ENCODE measurements around the gene SEMA4B. TPM values are rescaled to one million over a fixed set of nuclear protein-coding genes. Genes with fewer than 3 reads are reported as not detected.

Gene SEMA4B
- total and polyA plus RNA-seq, 2 of the 8 experiments (the other 6 are each of a cell fraction or from before 2014, with no cell fraction given): 42.7 to 43.0 TPM

DNA sequence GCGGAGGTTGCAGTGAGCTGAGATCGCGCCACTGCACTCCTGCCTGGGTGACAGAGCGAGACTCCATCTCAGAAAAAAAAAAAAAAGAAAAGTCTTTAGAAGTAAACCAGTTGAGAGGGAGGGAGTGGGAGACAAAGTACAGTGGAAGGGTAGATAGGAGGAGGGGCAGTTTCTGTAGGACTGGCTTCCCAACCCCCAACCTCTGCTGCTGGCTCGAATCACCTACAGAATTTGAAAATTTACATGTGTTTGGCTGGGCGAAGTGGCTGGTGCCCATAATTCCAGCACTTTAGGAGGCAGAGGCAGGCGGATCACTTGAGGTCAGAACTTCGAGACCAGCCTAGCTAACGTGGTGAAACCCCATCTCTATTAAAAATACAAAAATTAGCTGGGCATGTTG lies 24.1 kb upstream of the SEMA4B start (continued):
- TF ChIP-seq, protein P1, sequence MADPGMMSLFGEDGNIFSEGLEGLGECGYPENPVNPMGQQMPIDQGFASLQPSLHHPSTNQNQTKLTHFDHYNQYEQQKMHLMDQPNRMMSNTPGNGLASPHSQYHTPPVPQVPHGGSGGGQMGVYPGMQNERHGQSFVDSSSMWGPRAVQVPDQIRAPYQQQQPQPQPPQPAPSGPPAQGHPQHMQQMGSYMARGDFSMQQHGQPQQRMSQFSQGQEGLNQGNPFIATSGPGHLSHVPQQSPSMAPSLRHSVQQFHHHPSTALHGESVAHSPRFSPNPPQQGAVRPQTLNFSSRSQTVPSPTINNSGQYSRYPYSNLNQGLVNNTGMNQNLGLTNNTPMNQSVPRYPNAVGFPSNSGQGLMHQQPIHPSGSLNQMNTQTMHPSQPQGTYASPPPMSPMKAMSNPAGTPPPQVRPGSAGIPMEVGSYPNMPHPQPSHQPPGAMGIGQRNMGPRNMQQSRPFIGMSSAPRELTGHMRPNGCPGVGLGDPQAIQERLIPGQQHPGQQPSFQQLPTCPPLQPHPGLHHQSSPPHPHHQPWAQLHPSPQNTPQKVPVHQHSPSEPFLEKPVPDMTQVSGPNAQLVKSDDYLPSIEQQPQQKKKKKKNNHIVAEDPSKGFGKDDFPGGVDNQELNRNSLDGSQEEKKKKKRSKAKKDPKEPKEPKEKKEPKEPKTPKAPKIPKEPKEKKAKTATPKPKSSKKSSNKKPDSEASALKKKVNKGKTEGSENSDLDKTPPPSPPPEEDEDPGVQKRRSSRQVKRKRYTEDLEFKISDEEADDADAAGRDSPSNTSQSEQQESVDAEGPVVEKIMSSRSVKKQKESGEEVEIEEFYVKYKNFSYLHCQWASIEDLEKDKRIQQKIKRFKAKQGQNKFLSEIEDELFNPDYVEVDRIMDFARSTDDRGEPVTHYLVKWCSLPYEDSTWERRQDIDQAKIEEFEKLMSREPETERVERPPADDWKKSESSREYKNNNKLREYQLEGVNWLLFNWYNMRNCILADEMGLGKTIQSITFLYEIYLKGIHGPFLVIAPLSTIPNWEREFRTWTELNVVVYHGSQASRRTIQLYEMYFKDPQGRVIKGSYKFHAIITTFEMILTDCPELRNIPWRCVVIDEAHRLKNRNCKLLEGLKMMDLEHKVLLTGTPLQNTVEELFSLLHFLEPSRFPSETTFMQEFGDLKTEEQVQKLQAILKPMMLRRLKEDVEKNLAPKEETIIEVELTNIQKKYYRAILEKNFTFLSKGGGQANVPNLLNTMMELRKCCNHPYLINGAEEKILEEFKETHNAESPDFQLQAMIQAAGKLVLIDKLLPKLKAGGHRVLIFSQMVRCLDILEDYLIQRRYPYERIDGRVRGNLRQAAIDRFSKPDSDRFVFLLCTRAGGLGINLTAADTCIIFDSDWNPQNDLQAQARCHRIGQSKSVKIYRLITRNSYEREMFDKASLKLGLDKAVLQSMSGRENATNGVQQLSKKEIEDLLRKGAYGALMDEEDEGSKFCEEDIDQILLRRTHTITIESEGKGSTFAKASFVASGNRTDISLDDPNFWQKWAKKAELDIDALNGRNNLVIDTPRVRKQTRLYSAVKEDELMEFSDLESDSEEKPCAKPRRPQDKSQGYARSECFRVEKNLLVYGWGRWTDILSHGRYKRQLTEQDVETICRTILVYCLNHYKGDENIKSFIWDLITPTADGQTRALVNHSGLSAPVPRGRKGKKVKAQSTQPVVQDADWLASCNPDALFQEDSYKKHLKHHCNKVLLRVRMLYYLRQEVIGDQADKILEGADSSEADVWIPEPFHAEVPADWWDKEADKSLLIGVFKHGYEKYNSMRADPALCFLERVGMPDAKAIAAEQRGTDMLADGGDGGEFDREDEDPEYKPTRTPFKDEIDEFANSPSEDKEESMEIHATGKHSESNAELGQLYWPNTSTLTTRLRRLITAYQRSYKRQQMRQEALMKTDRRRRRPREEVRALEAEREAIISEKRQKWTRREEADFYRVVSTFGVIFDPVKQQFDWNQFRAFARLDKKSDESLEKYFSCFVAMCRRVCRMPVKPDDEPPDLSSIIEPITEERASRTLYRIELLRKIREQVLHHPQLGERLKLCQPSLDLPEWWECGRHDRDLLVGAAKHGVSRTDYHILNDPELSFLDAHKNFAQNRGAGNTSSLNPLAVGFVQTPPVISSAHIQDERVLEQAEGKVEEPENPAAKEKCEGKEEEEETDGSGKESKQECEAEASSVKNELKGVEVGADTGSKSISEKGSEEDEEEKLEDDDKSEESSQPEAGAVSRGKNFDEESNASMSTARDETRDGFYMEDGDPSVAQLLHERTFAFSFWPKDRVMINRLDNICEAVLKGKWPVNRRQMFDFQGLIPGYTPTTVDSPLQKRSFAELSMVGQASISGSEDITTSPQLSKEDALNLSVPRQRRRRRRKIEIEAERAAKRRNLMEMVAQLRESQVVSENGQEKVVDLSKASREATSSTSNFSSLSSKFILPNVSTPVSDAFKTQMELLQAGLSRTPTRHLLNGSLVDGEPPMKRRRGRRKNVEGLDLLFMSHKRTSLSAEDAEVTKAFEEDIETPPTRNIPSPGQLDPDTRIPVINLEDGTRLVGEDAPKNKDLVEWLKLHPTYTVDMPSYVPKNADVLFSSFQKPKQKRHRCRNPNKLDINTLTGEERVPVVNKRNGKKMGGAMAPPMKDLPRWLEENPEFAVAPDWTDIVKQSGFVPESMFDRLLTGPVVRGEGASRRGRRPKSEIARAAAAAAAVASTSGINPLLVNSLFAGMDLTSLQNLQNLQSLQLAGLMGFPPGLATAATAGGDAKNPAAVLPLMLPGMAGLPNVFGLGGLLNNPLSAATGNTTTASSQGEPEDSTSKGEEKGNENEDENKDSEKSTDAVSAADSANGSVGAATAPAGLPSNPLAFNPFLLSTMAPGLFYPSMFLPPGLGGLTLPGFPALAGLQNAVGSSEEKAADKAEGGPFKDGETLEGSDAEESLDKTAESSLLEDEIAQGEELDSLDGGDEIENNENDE (IDR thresholded peaks at IDR 0.05; ENCODE audit: insufficient replicate concordance, low read length): no peak
- TF ChIP-seq TEAD4 (IDR thresholded peaks at IDR 0.05; ENCODE audit: low read depth, low read length) (no peak), NRF1 (IDR thresholded peaks at IDR 0.05; ENCODE audit: low read depth, low read length) (no peak), RAD21 (IDR thresholded peaks at IDR 0.05 in 1 of 2, conservative IDR thresholded peaks at IDR 0.05 in 1 of 2; ENCODE audit: low read depth in 2 of 2, low read length in 2 of 2) (no peak), SP4 (IDR thresholded peaks at IDR 0.05; ENCODE audit: low read length) (no peak)
- TF ChIP-seq, protein P2, sequence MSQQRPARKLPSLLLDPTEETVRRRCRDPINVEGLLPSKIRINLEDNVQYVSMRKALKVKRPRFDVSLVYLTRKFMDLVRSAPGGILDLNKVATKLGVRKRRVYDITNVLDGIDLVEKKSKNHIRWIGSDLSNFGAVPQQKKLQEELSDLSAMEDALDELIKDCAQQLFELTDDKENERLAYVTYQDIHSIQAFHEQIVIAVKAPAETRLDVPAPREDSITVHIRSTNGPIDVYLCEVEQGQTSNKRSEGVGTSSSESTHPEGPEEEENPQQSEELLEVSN (IDR thresholded peaks at IDR 0.05): peak; percentile 26; the same call in 1 of the 2 replicates
